H1 (cell line): ENCODE data around the gene MYO18A. TPM values are rescaled to one million over a fixed set of nuclear protein-coding genes. Genes with fewer than 3 reads are reported as not detected.

Source experiments
- ASH2L ChIP-seq: fragments of 200-600, 300-600 bp; sonication (generic); IDR thresholded peaks from one replicate; pipeline ENCODE4 v1.7.1; 2017; ENCODE audit warnings: low read length
- CEBPB ChIP-seq: IDR thresholded peaks from 2 replicates; pipeline ENCODE4 v1.6.1; 2012; ENCODE audit warnings: low read depth, low read length
- GABPA ChIP-seq: IDR thresholded peaks from 2 replicates; pipeline ENCODE4 v1.6.1; 2011; ENCODE audit warnings: mild to moderate bottlenecking, low read length, moderate library complexity, borderline replicate concordance; ENCODE audit not compliant: insufficient read depth
- HDAC2 ChIP-seq, 2 experiments: fragments of 300-600 bp in 1 of 2; sonication (generic) in 1 of 2; IDR thresholded peaks; 2 replicates each; pipeline ENCODE4 v1.6.1; 2011 to 2012; ENCODE audit warnings: low read depth in 2 of 2, low read length in 2 of 2, mild to moderate bottlenecking in 2 of 2, moderate library complexity in 2 of 2, borderline replicate concordance in 1 of 2, inconsistent platforms in 1 of 2
- NRF1 ChIP-seq: IDR thresholded peaks from 2 replicates; pipeline ENCODE4 v1.6.1; 2011; ENCODE audit warnings: mild to moderate bottlenecking, low read depth, low read length, improper control_type of control experiment
- RAD21 ChIP-seq, 2 experiments: IDR thresholded peaks in 1 of 2; conservative IDR thresholded peaks in 1 of 2; 2 replicates each; pipeline ENCODE4 v1.6.1; 2011; ENCODE audit warnings: low read depth in 2 of 2, low read length in 2 of 2, improper control_type of control experiment in 1 of 2, inconsistent platforms in 1 of 2, mild to moderate bottlenecking in 1 of 2, moderate library complexity in 1 of 2
- SAP30 ChIP-seq: fragments of 300-600 bp; sonication (generic); IDR thresholded peaks from 2 replicates; pipeline ENCODE4 v1.7.1; 2012; ENCODE audit warnings: low read length, moderate library complexity, mild to moderate bottlenecking, inconsistent platforms; ENCODE audit not compliant: insufficient read depth, insufficient replicate concordance
- TEAD4 ChIP-seq: IDR thresholded peaks from 2 replicates; pipeline ENCODE4 v1.6.1; 2012; ENCODE audit warnings: low read depth, low read length, inconsistent platforms, mixed read lengths
- polyA plus RNA-seq, 7 experiments: library from polyadenylated mRNA; depleted of rRNA in 3 of 7; stranded (reverse) in 5 of 7; unstranded in 2 of 7; fragments of >200 nt in 5 of 7; fragments of 200-250 nt in 2 of 7; gene quantifications; 1 replicate in 5 of 7; 2 replicates in 1 of 7; 4 replicates in 1 of 7; pipeline versions ENCODE4 v1.2.1 to v1.2.3, GENCODE V29; 2011 to 2013; ENCODE audit warnings: missing spikeins in 2 of 7, mixed read lengths in 2 of 7
- total RNA-seq: library from RNA; stranded (reverse); fragmentation: NEBNext Ultra II Directional; extraction: Animal tissue kit (Norgen Biotek cat#: 25700); gene quantifications from 2 replicates; pipeline ENCODE4 v1.2.1, GENCODE V29; 2021
- TF ChIP-seq, protein P1 (sequence below): fragments of 300-600 bp; sonication (generic); IDR thresholded peaks from 2 replicates; pipeline ENCODE4 v1.7.1; 2012; ENCODE audit warnings: low read length, moderate library complexity, mild to moderate bottlenecking, inconsistent platforms; ENCODE audit not compliant: insufficient replicate concordance

MYO18A gene
- total and polyA plus RNA-seq, 2 of the 8 experiments (the other 6 are each of a cell fraction or from before 2014, with no cell fraction given): 7.6 to 43.8 TPM

- TF ChIP-seq, protein P1, sequence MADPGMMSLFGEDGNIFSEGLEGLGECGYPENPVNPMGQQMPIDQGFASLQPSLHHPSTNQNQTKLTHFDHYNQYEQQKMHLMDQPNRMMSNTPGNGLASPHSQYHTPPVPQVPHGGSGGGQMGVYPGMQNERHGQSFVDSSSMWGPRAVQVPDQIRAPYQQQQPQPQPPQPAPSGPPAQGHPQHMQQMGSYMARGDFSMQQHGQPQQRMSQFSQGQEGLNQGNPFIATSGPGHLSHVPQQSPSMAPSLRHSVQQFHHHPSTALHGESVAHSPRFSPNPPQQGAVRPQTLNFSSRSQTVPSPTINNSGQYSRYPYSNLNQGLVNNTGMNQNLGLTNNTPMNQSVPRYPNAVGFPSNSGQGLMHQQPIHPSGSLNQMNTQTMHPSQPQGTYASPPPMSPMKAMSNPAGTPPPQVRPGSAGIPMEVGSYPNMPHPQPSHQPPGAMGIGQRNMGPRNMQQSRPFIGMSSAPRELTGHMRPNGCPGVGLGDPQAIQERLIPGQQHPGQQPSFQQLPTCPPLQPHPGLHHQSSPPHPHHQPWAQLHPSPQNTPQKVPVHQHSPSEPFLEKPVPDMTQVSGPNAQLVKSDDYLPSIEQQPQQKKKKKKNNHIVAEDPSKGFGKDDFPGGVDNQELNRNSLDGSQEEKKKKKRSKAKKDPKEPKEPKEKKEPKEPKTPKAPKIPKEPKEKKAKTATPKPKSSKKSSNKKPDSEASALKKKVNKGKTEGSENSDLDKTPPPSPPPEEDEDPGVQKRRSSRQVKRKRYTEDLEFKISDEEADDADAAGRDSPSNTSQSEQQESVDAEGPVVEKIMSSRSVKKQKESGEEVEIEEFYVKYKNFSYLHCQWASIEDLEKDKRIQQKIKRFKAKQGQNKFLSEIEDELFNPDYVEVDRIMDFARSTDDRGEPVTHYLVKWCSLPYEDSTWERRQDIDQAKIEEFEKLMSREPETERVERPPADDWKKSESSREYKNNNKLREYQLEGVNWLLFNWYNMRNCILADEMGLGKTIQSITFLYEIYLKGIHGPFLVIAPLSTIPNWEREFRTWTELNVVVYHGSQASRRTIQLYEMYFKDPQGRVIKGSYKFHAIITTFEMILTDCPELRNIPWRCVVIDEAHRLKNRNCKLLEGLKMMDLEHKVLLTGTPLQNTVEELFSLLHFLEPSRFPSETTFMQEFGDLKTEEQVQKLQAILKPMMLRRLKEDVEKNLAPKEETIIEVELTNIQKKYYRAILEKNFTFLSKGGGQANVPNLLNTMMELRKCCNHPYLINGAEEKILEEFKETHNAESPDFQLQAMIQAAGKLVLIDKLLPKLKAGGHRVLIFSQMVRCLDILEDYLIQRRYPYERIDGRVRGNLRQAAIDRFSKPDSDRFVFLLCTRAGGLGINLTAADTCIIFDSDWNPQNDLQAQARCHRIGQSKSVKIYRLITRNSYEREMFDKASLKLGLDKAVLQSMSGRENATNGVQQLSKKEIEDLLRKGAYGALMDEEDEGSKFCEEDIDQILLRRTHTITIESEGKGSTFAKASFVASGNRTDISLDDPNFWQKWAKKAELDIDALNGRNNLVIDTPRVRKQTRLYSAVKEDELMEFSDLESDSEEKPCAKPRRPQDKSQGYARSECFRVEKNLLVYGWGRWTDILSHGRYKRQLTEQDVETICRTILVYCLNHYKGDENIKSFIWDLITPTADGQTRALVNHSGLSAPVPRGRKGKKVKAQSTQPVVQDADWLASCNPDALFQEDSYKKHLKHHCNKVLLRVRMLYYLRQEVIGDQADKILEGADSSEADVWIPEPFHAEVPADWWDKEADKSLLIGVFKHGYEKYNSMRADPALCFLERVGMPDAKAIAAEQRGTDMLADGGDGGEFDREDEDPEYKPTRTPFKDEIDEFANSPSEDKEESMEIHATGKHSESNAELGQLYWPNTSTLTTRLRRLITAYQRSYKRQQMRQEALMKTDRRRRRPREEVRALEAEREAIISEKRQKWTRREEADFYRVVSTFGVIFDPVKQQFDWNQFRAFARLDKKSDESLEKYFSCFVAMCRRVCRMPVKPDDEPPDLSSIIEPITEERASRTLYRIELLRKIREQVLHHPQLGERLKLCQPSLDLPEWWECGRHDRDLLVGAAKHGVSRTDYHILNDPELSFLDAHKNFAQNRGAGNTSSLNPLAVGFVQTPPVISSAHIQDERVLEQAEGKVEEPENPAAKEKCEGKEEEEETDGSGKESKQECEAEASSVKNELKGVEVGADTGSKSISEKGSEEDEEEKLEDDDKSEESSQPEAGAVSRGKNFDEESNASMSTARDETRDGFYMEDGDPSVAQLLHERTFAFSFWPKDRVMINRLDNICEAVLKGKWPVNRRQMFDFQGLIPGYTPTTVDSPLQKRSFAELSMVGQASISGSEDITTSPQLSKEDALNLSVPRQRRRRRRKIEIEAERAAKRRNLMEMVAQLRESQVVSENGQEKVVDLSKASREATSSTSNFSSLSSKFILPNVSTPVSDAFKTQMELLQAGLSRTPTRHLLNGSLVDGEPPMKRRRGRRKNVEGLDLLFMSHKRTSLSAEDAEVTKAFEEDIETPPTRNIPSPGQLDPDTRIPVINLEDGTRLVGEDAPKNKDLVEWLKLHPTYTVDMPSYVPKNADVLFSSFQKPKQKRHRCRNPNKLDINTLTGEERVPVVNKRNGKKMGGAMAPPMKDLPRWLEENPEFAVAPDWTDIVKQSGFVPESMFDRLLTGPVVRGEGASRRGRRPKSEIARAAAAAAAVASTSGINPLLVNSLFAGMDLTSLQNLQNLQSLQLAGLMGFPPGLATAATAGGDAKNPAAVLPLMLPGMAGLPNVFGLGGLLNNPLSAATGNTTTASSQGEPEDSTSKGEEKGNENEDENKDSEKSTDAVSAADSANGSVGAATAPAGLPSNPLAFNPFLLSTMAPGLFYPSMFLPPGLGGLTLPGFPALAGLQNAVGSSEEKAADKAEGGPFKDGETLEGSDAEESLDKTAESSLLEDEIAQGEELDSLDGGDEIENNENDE: no peak
- TF ChIP-seq NRF1 (no peak), ASH2L (no peak), TEAD4 (no peak), SAP30 (no peak), CEBPB (no peak), HDAC2 (IDR thresholded peaks at IDR 0.05; ENCODE audit: borderline replicate concordance in 1 of 2, low read depth in 2 of 2, low read length in 2 of 2) (no peak), GABPA (no peak), RAD21 (IDR thresholded peaks at IDR 0.05 in 1 of 2, conservative IDR thresholded peaks at IDR 0.05 in 1 of 2; ENCODE audit: low read depth in 2 of 2, low read length in 2 of 2) (no peak)
Observed at GRCh38 chr17:29155227-29155965, 24.8 kb downstream of the MYO18A start (continued).
